Ovary (tissue), 3 donors: ENCODE measurements around the gene TNFSF9.

Experiments used
- CTCF ChIP-seq, 3 donors: fragments of 450-650 bp in 2 of 3; fragments of 200-600 bp in 1 of 3; IDR thresholded peaks; one replicate each; pipeline versions ENCODE4 v1.5.1 to v1.8.0; 2016 to 2022; ENCODE audit warnings: antibody characterized with exemption in 3 of 3, mild to moderate bottlenecking in 1 of 3
- EP300 ChIP-seq: sonication (generic); formaldehyde crosslinking; IDR thresholded peaks from one replicate; pipeline ENCODE4 v1.6.1; 2017; ENCODE audit warnings: antibody characterized with exemption
- donor health status: DM: no; HTN: no; CAD: no.

DNA sequence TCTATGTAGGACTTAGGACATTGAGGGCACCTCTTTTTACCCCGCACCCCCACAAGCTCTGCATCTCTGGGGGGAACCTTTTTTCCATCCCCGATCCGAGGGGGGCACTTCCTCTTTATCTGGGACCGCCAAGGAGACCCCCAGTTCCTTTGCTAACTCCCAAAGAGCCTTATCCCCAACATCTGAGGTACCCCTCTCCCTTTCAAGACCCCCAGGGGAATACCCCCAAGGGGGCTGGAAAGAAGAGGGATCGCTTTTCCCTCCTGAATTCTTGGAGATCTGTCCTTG lies 1.1 kb downstream of the TNFSF9 start:
- no peak for TF ChIP-seq CTCF (IDR thresholded peaks at IDR 0.05)
- no peak for TF ChIP-seq EP300
